Mesangial cell (primary cell): ENCODE data around the gene F2. TPM values are rescaled to one million over a fixed set of nuclear protein-coding genes. Genes with fewer than 3 reads are reported as not detected.

ENCODE experiments used
- total RNA-seq: library from RNA; depleted of rRNA; stranded (reverse); fragments of >200 nt; gene quantifications from 2 replicates; pipeline ENCODE4 v1.2.3, GENCODE V29; 2015

Gene F2
- total RNA-seq: 0.13 TPM in 1 of 2 replicates, not detected in the other

DNA sequence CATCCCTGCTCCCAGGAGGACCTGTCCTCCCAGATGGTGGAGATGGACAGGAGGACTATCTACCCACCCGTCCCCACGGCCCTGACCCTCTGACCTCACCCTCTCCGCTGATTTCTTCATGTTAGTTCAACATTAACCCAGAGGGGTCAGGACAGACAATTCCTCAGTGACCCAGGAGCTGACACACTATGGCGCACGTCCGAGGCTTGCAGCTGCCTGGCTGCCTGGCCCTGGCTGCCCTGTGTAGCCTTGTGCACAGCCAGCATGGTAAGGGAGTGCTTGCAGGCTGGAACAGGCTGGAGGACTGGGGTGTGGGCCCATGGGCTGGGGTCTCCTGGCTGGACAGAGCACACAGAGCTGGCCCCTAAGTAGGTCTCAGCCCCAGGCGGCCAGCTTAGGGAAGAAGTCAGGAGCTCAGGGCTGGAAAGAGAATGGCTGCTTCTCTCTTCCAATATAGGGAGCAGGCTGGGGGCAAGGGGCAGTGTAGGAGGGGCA lies at the start of gene F2:
F2 (plus strand) TSS at position 166 of the 495 bp plus-strand sequence; CDS start at position 189, 23 bp downstream.

DNA sequence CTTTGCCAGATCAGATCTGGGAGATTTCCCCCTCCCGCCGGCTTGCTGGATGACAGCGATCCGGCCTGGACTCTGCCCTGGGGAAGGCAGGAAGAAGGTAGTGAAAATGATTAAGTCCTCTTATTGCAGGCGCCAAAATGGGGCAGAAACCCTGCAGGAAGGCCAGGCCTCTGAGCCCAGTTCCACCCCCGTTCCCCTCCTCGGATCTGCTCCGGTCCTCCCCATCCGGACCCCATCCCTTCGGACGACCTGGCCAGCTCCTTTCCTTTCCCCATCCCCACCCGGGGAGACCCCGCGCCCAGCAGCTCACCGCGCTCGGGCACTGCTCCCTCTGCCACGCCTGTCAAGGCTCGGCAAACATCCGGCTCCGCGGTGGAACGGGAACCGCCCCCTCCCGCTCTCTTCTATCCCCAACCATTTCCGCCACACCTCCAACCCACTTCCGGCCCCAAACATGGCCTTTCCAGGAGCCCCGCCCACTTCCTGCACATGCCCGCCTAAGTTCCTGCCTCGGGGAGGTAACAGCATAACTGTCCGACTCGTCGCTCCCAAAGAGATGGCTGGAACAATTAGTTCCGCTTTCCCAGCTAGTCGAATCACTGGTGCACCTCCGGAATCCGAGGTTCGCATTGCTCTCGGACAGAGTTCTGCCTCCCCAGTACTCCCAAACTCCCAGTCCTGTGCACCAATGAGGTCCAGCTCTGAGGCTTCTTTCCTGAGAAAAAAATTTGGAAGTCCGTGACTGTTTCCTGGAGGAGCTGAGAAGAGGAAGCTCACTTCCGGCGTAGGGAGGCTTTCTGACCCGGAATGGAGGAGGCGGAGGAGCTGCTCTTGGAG lies 18.6 kb upstream of the F2 start, which contains the start of the genes ARHGAP1 and ZNF408:
ARHGAP1 (minus strand) TSS at position 379 of the 837 bp plus-strand sequence. CDS start 4,512 bp downstream, outside the sequence.
ZNF408 (plus strand) TSS at position 791 of the 837 bp plus-strand sequence; CDS start at position 808, 17 bp downstream.

Other genes starting within 250 kb of the F2 start
- gene AMBRA1, start 125.2 kb upstream of the F2 start, total RNA-seq: 17.3 and 32.2 TPM in 2 replicates
- 2.9 and 3.1 TPM in 2 replicates for gene HARBI1, start 102.0 kb upstream of the F2 start, total RNA-seq
- gene ATG13, start 101.7 kb upstream of the F2 start, total RNA-seq: 55.4 and 83.0 TPM in 2 replicates
- 70.7 and 109 TPM in 2 replicates for gene ARHGAP1, start 18.6 kb upstream of the F2 start, total RNA-seq
- 9.0 and 14.5 TPM in 2 replicates for gene ZNF408, start 18.2 kb upstream of the F2 start, total RNA-seq
- gene CKAP5, start 127.1 kb downstream of the F2 start, total RNA-seq: 26.6 and 78.7 TPM in 2 replicates
- gene LRP4, start 199.3 kb downstream of the F2 start, total RNA-seq: 7.3 and 13.9 TPM in 2 replicates
- 29.7 and 56.7 TPM in 2 replicates for gene CSTPP1, start 217.5 kb downstream of the F2 start, total RNA-seq